Occipital lobe (tissue), 2 donors: ENCODE measurements around the gene CYP2A7. TPM values are rescaled to one million over a fixed set of nuclear protein-coding genes. Genes with fewer than 3 reads are reported as not detected.
"Not testable (repeated sequence)": the region's sequence is repeated elsewhere in the genome, so short reads cannot be mapped to it uniquely, and the experiment has no call there.

Experiments used
- DNase-seq: peaks from one replicate; lab custom pipeline; 2025; lab: John Stamatoyannopoulos, UW
- total RNA-seq: library from RNA; depleted of rRNA; stranded (reverse); fragments of >200 nt; gene quantifications from one replicate; pipeline ENCODE4 v1.2.3, GENCODE V29; 2014

CYP2A7 gene
- total RNA-seq, 1 donor from 2014 or later, result 0.78 TPM

DNA sequence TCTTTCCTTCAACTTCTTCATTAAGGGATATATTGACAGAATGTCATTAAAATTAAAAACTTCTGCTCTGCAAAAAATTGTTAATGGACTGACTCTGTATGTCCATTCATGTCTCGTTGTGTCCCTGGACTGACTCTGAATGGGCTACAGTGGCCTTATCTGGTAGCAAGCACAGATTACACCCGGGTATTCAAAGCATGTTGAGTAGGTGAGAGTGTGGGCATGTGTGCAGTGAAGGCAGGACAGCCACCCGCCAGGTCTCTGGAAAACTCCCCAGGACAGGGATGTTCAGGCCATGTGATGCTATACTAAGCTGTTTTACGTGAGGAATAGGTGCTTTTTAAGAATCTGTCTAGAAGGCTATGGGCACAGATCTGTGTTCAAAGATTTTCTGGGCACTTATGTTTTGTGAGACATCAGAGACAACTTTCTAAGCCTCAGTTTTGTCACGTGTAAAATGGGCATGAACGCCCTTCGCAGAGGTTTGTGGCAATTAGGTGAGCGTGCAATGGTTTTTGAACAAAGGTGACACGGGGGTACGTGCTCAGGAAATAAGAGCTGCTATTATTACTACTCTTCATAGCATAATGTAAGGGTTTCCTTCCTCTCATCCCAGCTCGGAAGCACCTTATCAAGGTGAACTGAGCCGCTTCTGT, 38.9 kb downstream of the CYP2A7 start:
- not testable (repeated sequence) for DNase-seq

DNA sequence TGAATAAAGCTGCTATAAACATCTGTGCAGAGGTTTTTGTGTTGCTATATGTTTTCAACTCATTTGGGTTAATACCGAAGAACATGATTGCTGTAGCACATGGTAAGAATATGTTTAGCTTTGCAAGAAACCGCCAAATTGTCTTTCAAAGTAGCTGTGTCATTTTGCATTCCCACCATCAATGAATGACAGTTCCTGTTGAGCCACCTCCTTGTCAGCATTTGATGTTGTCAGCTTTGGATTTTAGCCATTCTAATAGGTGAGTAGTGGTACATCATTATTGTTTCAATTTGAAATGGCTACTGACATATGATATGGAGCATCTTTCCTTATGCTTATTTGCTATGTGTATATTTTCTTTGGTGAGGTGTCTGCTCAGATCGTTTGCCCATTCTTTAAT, 40.0 kb downstream of the CYP2A7 start:
- not testable (repeated sequence) for DNase-seq

DNA sequence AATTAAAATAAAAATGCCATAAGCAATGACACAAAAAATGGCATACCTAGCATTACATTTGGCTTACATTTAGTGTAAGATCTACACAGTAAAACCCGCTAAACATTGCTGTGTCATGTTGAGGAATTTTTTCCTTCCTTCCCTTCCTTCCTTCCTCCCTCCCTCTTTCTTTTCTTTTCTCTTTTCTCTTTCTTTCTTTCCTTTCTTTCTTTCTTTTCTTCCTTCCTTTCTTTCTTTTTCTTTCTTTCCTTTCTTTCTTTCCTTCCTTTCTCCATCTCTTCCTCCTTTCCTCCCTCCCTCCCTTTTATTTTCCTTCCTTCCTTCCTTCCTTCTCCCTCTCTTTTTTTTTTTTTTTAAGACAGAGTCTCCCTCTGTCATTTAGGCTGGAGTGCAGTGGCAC, 43.6 kb downstream of the CYP2A7 start:
- not testable (repeated sequence) for DNase-seq

DNA sequence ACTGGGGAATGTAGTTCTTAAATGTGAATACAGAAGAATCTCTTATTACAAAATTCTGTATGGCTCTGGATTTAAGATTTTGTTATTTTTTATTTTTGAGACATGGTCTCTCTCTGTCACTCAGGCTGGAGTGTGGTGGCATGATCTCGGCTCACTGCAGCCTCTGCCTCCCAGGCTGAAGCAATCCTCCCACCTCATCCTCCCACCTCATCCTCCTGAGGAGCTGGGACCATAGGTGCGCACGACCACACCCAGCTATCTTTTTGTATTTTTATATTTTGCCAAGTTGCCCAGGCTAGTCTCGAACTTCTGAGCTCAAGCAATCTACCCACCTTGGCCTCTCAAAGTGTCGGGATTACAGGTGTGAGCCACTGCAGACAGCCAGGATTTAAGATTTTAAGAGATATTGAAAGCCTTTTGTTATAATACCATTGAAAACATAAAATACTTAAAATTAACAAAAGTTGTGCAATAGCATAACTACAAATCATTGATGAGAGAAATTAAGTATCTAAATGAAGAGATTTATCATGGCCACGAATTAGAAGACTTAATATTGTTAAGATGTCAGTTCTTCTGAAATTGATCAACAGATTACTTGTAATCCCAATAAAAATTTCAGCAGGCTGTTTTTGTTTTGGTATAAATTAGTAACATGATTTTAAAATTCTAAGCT, 45.1 kb downstream of the CYP2A7 start:
- no peak for DNase-seq

DNA sequence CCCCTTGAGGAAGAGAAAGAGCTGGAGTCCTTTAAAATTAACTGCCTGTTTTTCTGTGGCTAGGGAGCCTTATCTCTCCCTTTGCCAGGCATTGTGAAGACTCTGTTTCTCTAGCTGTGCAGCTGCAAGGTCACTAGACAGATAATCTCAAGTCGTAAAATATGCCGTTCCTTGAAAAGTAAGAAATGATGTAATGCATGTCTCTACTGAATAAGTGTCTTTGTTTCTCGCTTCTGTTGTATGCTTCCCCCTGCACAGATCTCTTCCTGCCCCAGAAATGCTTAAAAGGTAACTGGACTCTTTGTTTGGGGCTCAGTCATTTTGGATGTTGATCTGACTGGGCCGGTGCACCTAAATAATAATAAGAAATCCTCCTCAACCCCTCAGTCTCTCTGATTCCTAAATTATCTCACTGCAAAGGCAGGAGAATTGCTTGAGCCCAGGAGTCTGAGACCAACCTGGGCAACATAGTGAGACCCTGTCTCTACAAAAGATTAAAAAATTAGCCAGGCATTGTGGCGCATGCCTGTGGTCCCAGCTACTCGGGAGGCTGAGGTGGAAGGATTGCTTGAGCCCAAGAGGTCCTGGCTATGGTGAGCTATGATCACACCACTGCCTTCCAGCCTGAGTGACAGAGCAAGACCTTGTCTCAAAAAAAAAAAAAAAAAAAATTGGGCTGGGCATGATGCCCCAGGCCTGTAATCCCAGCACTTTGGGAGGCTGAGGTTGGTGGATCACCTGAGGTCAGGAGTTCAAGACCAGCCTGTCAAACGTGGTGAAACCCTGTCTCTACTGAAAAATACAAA, 48.1 kb downstream of the CYP2A7 start:
- DNase-seq, result not testable (repeated sequence)

DNA sequence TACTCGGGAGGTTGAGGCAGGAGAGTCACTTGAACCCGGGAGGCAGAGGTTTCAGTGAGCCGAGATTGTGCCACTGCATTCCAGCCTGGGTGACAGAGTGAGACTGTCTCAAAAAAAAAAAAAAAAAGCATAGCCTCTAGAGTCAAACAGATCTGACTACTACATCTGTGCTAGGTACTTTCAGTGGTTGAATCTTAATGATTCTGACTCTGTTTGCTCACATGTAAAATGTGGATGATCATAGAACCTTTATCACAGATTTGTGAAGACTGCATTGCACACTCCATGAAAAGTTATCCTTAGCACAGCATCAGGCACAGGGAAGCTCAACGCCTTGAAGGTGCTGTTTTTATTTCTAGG, 49.6 kb downstream of the CYP2A7 start:
- not testable (repeated sequence) for DNase-seq

DNA sequence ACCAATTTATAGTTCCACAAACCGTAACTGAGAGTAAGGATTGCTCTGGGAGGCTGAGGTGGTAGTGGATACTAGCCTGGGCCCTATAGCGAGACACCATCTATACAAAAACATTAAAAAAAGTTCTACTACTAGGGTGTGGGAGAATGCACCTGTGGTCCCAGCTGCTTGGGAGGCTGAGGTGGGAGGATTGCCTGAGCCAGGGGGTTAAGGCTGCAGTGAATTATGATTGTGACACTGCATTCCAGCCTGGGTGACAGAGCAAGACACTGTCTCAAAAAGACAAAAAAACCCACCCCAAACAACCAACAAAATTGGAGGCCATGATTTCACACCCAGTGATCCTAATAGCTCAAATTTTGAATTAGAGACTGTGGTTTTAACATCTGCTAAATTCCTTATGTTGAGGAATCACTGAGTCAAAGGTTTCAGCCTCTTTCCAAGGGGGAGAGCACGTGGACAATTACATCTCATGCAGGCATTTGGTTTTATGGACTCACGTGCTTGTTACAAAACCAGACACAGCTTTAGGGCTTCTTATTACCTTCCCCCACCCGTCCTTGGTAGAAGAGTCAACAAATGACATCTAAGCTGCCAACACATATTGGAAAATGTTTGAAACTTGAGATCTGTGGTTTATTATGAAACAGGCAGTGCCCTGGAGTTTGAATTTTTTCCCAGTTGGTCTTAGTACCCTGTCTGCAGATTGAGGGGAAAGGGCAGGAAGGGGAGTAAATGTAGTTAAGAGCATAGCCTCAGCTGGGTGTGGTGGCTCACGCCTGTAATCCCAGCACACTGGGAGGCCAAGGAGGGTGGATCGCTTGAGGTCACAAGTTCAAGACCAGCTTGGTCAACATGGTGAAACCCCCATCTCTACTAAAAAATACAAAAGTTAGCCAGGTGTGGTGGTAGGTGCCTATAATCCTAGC, 50.3 kb downstream of the CYP2A7 start:
- no peak for DNase-seq

DNA sequence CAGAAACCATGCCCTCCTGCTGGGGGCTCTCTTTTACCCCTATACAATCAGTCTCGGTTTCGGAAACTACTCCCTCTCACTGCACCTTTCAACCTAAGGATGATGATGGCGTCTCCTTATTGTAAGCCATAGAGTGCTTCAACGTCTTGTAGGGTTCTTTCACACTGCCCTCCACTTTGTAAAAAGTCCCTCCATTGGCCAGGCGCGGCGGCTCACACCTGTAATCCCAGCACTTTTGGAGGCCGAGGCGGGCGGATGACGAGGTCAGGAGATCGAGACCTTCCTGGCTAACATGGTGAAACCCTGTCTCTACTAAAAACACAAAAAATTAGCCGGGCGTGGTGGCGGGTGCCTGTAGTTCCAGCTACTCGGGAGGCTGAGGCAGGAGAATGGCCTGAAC, 51.3 kb downstream of the CYP2A7 start:
- DNase-seq, result not testable (repeated sequence)

DNA sequence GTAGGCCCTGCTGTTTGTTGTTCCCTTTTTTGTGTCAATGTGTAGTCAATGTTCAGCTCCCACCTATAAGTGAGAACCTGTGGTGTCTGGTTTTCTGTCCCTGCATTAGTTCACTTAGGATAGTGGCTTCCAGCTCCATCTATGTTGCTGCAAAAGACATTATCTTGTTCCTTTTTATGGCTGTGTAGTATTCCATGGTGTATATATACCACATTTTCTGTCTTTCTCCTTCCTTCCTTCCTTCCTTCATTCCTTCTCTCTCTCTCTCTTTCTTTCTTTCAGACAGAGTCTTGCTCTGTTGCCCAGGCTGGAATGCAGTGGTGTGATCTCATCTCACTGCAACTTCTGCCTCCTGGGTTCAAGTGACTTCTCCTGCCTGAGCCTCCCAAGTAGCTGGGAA, 52.8 kb downstream of the CYP2A7 start:
- DNase-seq, result no peak

DNA sequence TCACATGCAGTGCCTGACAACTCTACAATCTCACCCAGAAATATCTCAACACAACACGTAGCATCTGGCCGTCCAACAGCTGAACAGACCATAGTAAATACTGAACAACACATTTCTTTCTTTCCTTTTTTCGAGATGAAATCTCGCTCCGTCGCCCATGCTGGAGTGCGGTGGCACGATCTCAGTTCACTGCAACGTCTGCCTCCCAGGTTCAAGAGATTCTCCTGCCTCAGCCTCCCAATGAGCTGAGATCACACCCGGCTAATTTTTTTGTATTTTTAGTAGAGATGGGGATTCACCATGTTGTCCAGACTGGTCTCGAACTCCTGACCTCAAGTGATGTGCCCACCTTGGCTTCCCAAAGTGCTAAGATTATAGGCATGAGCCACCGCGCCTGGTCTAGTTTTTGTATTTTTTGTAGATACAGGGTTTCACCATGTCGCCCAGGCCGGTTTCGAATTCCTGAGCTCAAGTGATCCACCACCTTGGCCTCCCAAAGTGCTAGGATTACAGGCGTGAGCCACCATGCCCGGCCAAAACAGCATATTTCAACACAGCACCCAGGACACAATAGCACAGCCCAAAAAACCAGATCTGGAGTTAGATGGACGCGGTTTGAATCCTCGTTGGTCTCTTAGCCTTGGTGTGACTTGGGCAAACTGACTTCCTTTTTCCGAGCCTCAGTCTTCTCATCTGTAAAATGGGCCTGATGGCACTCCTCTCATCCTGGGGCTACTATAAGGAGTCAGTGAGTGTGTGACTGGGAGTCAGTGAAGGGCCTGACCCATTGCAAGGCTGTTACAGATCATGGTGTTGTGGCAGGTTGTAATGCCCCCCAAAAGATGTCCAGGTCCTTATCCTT, 54.4 kb downstream of the CYP2A7 start:
- no peak for DNase-seq

DNA sequence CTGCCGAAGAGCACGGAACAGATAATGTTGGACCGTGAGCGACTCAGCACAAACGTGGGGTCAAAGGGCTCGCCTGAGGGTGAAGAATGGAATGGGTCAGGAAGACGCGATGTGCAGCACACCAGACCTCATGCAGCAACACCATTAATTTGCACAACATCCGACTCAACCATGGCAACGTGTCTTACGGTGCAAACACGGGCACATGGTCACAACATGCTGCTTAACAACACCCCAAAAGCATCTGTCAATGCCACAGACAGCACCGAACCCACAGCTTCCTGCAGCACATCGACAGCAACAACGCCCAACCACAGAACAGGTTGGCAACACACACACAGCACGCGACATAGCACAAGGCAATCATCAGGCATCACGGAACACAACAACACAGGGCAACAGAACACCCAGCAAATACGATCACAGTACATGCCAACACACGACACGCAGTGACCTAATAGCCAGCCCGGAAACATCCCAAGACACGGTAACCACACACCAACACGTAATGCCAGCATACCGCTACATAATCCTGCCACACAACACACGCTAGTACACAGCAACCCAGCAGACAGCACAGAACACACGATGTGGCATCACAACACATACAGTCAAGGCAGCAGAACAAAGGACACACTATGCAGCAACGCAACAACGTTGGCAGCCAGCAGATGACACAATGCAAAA, 55.2 kb downstream of the CYP2A7 start:
- DNase-seq, result not testable (repeated sequence)

DNA sequence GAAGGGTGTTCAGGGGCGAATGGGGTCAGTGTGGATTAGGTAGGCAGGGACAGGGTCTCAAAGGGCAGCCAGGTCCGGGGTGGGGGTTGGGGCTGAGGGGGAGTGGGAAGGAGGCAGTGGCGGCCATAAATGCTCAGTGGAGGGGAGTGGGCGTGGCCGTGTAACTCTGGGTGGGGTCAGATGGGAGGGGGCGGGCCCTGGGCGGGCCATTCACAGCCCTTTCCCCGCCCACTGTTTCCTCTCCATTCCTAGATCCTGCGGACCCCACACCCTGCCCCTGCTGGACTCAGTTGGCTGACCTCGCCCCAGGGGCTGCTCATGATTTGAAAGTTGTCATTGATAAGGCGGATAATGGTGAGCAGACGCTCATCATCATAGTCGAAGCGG, 55.7 kb downstream of the CYP2A7 start:
- not testable (repeated sequence) for DNase-seq

DNA sequence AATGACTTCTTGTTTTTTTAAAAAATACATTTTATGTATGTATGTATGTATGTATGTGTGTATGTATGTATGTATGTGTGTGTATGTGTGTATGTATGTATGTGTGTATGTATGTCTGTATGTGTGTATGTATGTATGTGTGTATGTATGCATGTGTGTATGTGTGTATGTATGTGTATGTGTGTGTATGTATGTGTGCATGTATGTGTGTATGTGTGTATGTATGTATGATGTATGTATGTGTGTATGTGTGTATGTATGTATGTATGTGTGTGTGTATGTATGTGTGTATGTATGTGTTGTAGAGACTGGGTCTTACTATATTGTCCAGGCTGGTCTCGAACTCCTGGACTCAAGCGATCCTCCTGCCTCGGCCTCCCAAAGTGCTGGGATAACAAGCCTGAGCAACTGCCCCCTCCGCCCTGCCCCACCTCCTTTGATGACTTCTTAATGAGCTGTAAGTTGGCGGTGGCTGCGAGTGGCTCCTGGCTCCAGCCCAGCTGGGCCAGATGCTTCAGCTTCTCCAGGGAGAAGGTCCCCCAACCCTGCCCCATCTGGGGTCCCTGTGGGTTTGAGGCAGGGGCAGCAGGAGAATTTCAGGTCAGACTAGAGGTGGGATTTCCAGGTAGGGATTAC, 56.5 kb downstream of the CYP2A7 start:
- DNase-seq, result not testable (repeated sequence)

Other genes starting within 250 kb of the CYP2A7 start
- 18.2 TPM for gene NUMBL, start 191.6 kb downstream of the CYP2A7 start, total RNA-seq
- gene COQ8B, start 165.3 kb downstream of the CYP2A7 start, total RNA-seq, result 28.2 TPM
- 10.0 TPM for gene ITPKC, start 165.1 kb downstream of the CYP2A7 start, total RNA-seq
- gene ACTMAP, start 131.8 kb downstream of the CYP2A7 start, total RNA-seq, result 0.31 TPM
- gene SNRPA, start 131.0 kb downstream of the CYP2A7 start, total RNA-seq, result 17.0 TPM
- not detected for gene MIA, start 106.7 kb downstream of the CYP2A7 start, total RNA-seq
- 8.6 TPM for gene RAB4B, start 104.0 kb downstream of the CYP2A7 start, total RNA-seq
- gene EGLN2, start 83.0 kb downstream of the CYP2A7 start, total RNA-seq, result 46.9 TPM
- not detected for gene CYP2A6, start 31.8 kb downstream of the CYP2A7 start, total RNA-seq
- gene CYP2B6, start 109.1 kb upstream of the CYP2A7 start, total RNA-seq, result not detected
- gene CYP2A13, start 206.2 kb upstream of the CYP2A7 start, total RNA-seq, result not detected
- not detected for gene CYP2F1, start 232.2 kb upstream of the CYP2A7 start, total RNA-seq